Uterus (tissue), 2 donors: ENCODE measurements around the gene ZEB1.
"Not testable (repeated sequence)": the region's sequence is repeated elsewhere in the genome, so short reads cannot be mapped to it uniquely, and the experiment has no call there.

Experiments
- CTCF ChIP-seq, 4 experiments: fragments of 200-600 bp in 2 of 4; fragments of 450-650 bp in 2 of 4; sonication (generic) in 2 of 4; IDR thresholded peaks; one replicate each; pipeline ENCODE4 v1.5.1; 2016 to 2019; ENCODE audit warnings: antibody characterized with exemption in 4 of 4, mild to moderate bottlenecking in 2 of 4, moderate library complexity in 1 of 4
- POLR2A ChIP-seq, 2 donors: fragments of 450-650 bp; IDR thresholded peaks; one replicate each; pipeline ENCODE4 v1.6.1; 2016; ENCODE audit warnings: antibody characterized with exemption in 2 of 2, mild to moderate bottlenecking in 1 of 2, moderate library complexity in 1 of 2

- TF ChIP-seq CTCF, POLR2A (IDR thresholded peaks at IDR 0.05): not testable (repeated sequence)
Observed at GRCh38 chr10:31568252-31568861, 249.3 kb downstream of the ZEB1 start.
